Measurements from ENCODE around the gene ZSCAN16.

- TF ChIP-seq CTCF (IDR thresholded peaks at IDR 0.05 in 2 of 3, conservative IDR thresholded peaks at IDR 0.05 in 1 of 3; ENCODE audit: insufficient read depth in 2 of 3, low read depth in 1 of 3, low read length in 3 of 3): no peak
- TF ChIP-seq CBFA2T2 (conservative IDR thresholded peaks at IDR 0.05): no peak
- no peak for TF ChIP-seq CEBPB (tag; IDR thresholded peaks at IDR 0.05)
- TF ChIP-seq, protein P1, sequence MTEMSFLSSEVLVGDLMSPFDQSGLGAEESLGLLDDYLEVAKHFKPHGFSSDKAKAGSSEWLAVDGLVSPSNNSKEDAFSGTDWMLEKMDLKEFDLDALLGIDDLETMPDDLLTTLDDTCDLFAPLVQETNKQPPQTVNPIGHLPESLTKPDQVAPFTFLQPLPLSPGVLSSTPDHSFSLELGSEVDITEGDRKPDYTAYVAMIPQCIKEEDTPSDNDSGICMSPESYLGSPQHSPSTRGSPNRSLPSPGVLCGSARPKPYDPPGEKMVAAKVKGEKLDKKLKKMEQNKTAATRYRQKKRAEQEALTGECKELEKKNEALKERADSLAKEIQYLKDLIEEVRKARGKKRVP (CRISPR knock-in tag; IDR thresholded peaks at IDR 0.05): no peak
- no peak for TF ChIP-seq SNIP1 (IDR thresholded peaks at IDR 0.05; ENCODE audit: low read depth)
- TF ChIP-seq MEIS2 (IDR thresholded peaks at IDR 0.05; ENCODE audit: partially characterized antibody): no peak
These were observed 12.4 kb upstream of the ZSCAN16 start for GRCh38 chr6:28111964-28112363.
